Measurements from ENCODE around the gene LCORL.
A peak's percentile ranks its signal among the peaks of the same experiment; 100 is the strongest.

Gene LCORL

GRCh38 chr4:17812801-17813200, 208.8 kb downstream of the LCORL start:
- H2BK5ac ChIP-seq (ENCODE audit: low read length): no peak overlapping the region
- H3K27me3 ChIP-seq (ENCODE audit: control insufficient read depth in 3 of 3, insufficient read depth in 3 of 3, low read depth in 1 of 3, low read length in 3 of 3): no peaks in the 10 kb centered on the region
- no peak overlapping the region for H3K18ac ChIP-seq (ENCODE audit: low read length)
- no peak overlapping the region for H2BK15ac ChIP-seq (ENCODE audit: low read length)
- no peaks in the 10 kb centered on the region for H3K9me3 ChIP-seq (replicated peaks in 1 of 2; ENCODE audit: control insufficient read depth in 2 of 2, insufficient read depth in 1 of 2, low read depth in 1 of 2, low read length in 2 of 2)
- H2AK5ac ChIP-seq (ENCODE audit: low read depth, low read length): no peak overlapping the region
- H3K27ac ChIP-seq (replicated peaks; ENCODE audit: low read length): no peak overlapping the region
- H4K8ac ChIP-seq (ENCODE audit: low read depth, low read length): no peak overlapping the region
- H3K36me3 ChIP-seq (replicated peaks in 1 of 2; ENCODE audit: control insufficient read depth in 2 of 2, insufficient read depth in 2 of 2, low read length in 2 of 2): peaks cover 6 to 73% of the 10 kb centered on the region in 2 donors
- H3K4me1 ChIP-seq (ENCODE audit: control insufficient read depth in 2 of 2, insufficient read depth in 1 of 2, low read depth in 1 of 2, low read length in 2 of 2): peaks cover 0 to 9% of the 10 kb centered on the region in 2 donors
- H2AFZ ChIP-seq (ENCODE audit: low read length): no peak overlapping the region
- DNase-seq (ENCODE audit: low spot score): no peak
- no peak overlapping the region for H3K4ac ChIP-seq (ENCODE audit: low read length)
- no peak overlapping the region for H2BK120ac ChIP-seq (ENCODE audit: low read depth, low read length)
- no peak overlapping the region for H4K91ac ChIP-seq (ENCODE audit: low read depth, low read length, poor library complexity)
- H3K9ac ChIP-seq (ENCODE audit: low read depth, low read length, poor library complexity): no peak overlapping the region
- whole genome bisulfite sequencing, 2 donors (ENCODE audit: extremely low coverage in 2 of 2, insufficient read length in 2 of 2, insufficient replicate concordance in 1 of 2): no CpG with 5 or more reads among the region's 3 CpGs
- H3K4me3 ChIP-seq (ENCODE audit: low read length in 2 of 2): peak overlapping the region in 1 of 2 donors; percentile 91
- no peak overlapping the region for H3K23ac ChIP-seq (ENCODE audit: low read depth, low read length, poor library complexity)
- H3K14ac ChIP-seq (ENCODE audit: low read length): no peak overlapping the region
- no peaks in the 10 kb centered on the region for H3K79me1 ChIP-seq (ENCODE audit: low read depth, low read length)
- no peak overlapping the region for H2BK12ac ChIP-seq (ENCODE audit: low read length)
- H3K4me2 ChIP-seq (ENCODE audit: insufficient read depth, low read length, poor library complexity, severe bottlenecking): no peak overlapping the region

GRCh38 chr4:17812125-17812524, 209.4 kb downstream of the LCORL start:
- H3K14ac ChIP-seq (ENCODE audit: low read length): no peak overlapping the region
- H2BK12ac ChIP-seq (ENCODE audit: low read length): no peak overlapping the region
- H3K9me3 ChIP-seq (replicated peaks in 1 of 2; ENCODE audit: control insufficient read depth in 2 of 2, insufficient read depth in 1 of 2, low read depth in 1 of 2, low read length in 2 of 2): no peaks in the 10 kb centered on the region
- H3K23ac ChIP-seq (ENCODE audit: low read depth, low read length, poor library complexity): no peak overlapping the region
- no peak overlapping the region for H2BK5ac ChIP-seq (ENCODE audit: low read length)
- DNase-seq (ENCODE audit: low spot score): no peak
- H4K91ac ChIP-seq (ENCODE audit: low read depth, low read length, poor library complexity): no peak overlapping the region
- no peak overlapping the region for H3K18ac ChIP-seq (ENCODE audit: low read length)
- no peak overlapping the region for H4K8ac ChIP-seq (ENCODE audit: low read depth, low read length)
- H3K36me3 ChIP-seq (replicated peaks in 1 of 2; ENCODE audit: control insufficient read depth in 2 of 2, insufficient read depth in 2 of 2, low read length in 2 of 2): peaks cover 6 to 73% of the 10 kb centered on the region in 2 donors
- no peak overlapping the region for H2BK15ac ChIP-seq (ENCODE audit: low read length)
- no peak overlapping the region for H2AFZ ChIP-seq (ENCODE audit: low read length)
- H3K9ac ChIP-seq (ENCODE audit: low read depth, low read length, poor library complexity): no peak overlapping the region
- H2AK5ac ChIP-seq (ENCODE audit: low read depth, low read length): no peak overlapping the region
- no peak overlapping the region for H3K4ac ChIP-seq (ENCODE audit: low read length)
- peak overlapping the region; percentile 69 to 91 for H3K4me3 ChIP-seq (ENCODE audit: low read length in 2 of 2)
- WGBS, 2 donors (ENCODE audit: extremely low coverage in 2 of 2, insufficient read length in 2 of 2, insufficient replicate concordance in 1 of 2): no CpG with 5 or more reads among the region's 3 CpGs
- no peaks in the 10 kb centered on the region for H3K79me1 ChIP-seq (ENCODE audit: low read depth, low read length)
- no peak overlapping the region for H3K27ac ChIP-seq (replicated peaks; ENCODE audit: low read length)
- H3K27me3 ChIP-seq (ENCODE audit: control insufficient read depth in 3 of 3, insufficient read depth in 3 of 3, low read depth in 1 of 3, low read length in 3 of 3): no peaks in the 10 kb centered on the region
- H3K4me2 ChIP-seq (ENCODE audit: insufficient read depth, low read length, poor library complexity, severe bottlenecking): peak overlapping the region; percentile 18
- H3K4me1 ChIP-seq (ENCODE audit: control insufficient read depth in 2 of 2, insufficient read depth in 1 of 2, low read depth in 1 of 2, low read length in 2 of 2): peaks cover 0 to 16% of the 10 kb centered on the region in 2 donors
- H2BK120ac ChIP-seq (ENCODE audit: low read depth, low read length): no peak overlapping the region

GRCh38 chr4:17811078-17811603, 210.4 kb downstream of the LCORL start:
- no peak overlapping the region for H2BK120ac ChIP-seq (ENCODE audit: low read depth, low read length)
- H2AFZ ChIP-seq (ENCODE audit: low read length): peak overlapping the region; percentile 88
- peak overlapping the region; percentile 91 to 99 for H3K4me3 ChIP-seq (ENCODE audit: low read length in 2 of 2)
- no CpG with 5 or more reads among the region's 48 CpGs for WGBS, 2 donors (ENCODE audit: extremely low coverage in 2 of 2, insufficient read length in 2 of 2, insufficient replicate concordance in 1 of 2)
- H2AK5ac ChIP-seq (ENCODE audit: low read depth, low read length): peak overlapping the region; percentile 74
- no peak overlapping the region for H2BK12ac ChIP-seq (ENCODE audit: low read length)
- H3K23ac ChIP-seq (ENCODE audit: low read depth, low read length, poor library complexity): peak overlapping the region; percentile 81
- H3K9me3 ChIP-seq (replicated peaks in 1 of 2; ENCODE audit: control insufficient read depth in 2 of 2, insufficient read depth in 1 of 2, low read depth in 1 of 2, low read length in 2 of 2): no peaks in the 10 kb centered on the region
- H3K9ac ChIP-seq (ENCODE audit: low read depth, low read length, poor library complexity): peak overlapping the region; percentile 91
- no peak overlapping the region for H4K91ac ChIP-seq (ENCODE audit: low read depth, low read length, poor library complexity)
- no peaks in the 10 kb centered on the region for H3K27me3 ChIP-seq (ENCODE audit: control insufficient read depth in 3 of 3, insufficient read depth in 3 of 3, low read depth in 1 of 3, low read length in 3 of 3)
- H2BK5ac ChIP-seq (ENCODE audit: low read length): no peak overlapping the region
- peak overlapping the region; percentile 42 for H3K4me2 ChIP-seq (ENCODE audit: insufficient read depth, low read length, poor library complexity, severe bottlenecking)
- peaks cover 2 to 73% of the 10 kb centered on the region in 2 donors for H3K36me3 ChIP-seq (replicated peaks in 1 of 2; ENCODE audit: control insufficient read depth in 2 of 2, insufficient read depth in 2 of 2, low read length in 2 of 2)
- no peak overlapping the region for H2BK15ac ChIP-seq (ENCODE audit: low read length)
- H3K4me1 ChIP-seq (ENCODE audit: control insufficient read depth in 2 of 2, insufficient read depth in 1 of 2, low read depth in 1 of 2, low read length in 2 of 2): peaks cover 0 to 16% of the 10 kb centered on the region in 2 donors
- H3K18ac ChIP-seq (ENCODE audit: low read length): peak overlapping the region; percentile 94
- peak overlapping the region; percentile 78 for H3K27ac ChIP-seq (replicated peaks; ENCODE audit: low read length)
- H4K8ac ChIP-seq (ENCODE audit: low read depth, low read length): no peak overlapping the region
- H3K79me1 ChIP-seq (ENCODE audit: low read depth, low read length): no peaks in the 10 kb centered on the region
- peak overlapping the region; percentile 61 for H3K4ac ChIP-seq (ENCODE audit: low read length)
- DNase-seq (ENCODE audit: low spot score): no peak
- peak overlapping the region; percentile 17 for H3K14ac ChIP-seq (ENCODE audit: low read length)

- peak; percentile 100 for DNase-seq (ENCODE audit: low spot score)
- peak within 1 kb of the TSS; percentile 17 for H3K14ac ChIP-seq (ENCODE audit: low read length)
- no peaks in the 10 kb centered on the region for H3K79me1 ChIP-seq (ENCODE audit: low read depth, low read length)
- H3K4me1 ChIP-seq (ENCODE audit: control insufficient read depth in 2 of 2, insufficient read depth in 1 of 2, low read depth in 1 of 2, low read length in 2 of 2): peaks cover 0 to 16% of the 10 kb centered on the region in 2 donors
- peak within 1 kb of the TSS; percentile 91 to 99 for H3K4me3 ChIP-seq (ENCODE audit: low read length in 2 of 2)
- H2BK5ac ChIP-seq (ENCODE audit: low read length): no peak within 1 kb of the TSS
- no peak within 1 kb of the TSS for H4K8ac ChIP-seq (ENCODE audit: low read depth, low read length)
- peak within 1 kb of the TSS; percentile 93 for H3K9ac ChIP-seq (ENCODE audit: low read depth, low read length, poor library complexity)
- H3K23ac ChIP-seq (ENCODE audit: low read depth, low read length, poor library complexity): peak within 1 kb of the TSS; percentile 81
- peak within 1 kb of the TSS; percentile 89 for H3K4me2 ChIP-seq (ENCODE audit: insufficient read depth, low read length, poor library complexity, severe bottlenecking)
- peak within 1 kb of the TSS; percentile 74 for H2AK5ac ChIP-seq (ENCODE audit: low read depth, low read length)
- no peak within 1 kb of the TSS for H2BK15ac ChIP-seq (ENCODE audit: low read length)
- no peaks in the 10 kb centered on the region for H3K27me3 ChIP-seq (ENCODE audit: control insufficient read depth in 3 of 3, insufficient read depth in 3 of 3, low read depth in 1 of 3, low read length in 3 of 3)
- H3K27ac ChIP-seq (replicated peaks; ENCODE audit: low read length): peak within 1 kb of the TSS; percentile 84
- H2BK120ac ChIP-seq (ENCODE audit: low read depth, low read length): no peak within 1 kb of the TSS
- peak within 1 kb of the TSS; percentile 94 for H3K18ac ChIP-seq (ENCODE audit: low read length)
- no peak within 1 kb of the TSS for H4K91ac ChIP-seq (ENCODE audit: low read depth, low read length, poor library complexity)
- H3K36me3 ChIP-seq (replicated peaks in 1 of 2; ENCODE audit: control insufficient read depth in 2 of 2, insufficient read depth in 2 of 2, low read length in 2 of 2): peaks cover 0 to 73% of the 10 kb centered on the region in 2 donors
- WGBS, 2 donors (ENCODE audit: extremely low coverage in 2 of 2, insufficient read length in 2 of 2, insufficient replicate concordance in 1 of 2): no CpG with 5 or more reads among the region's 69 CpGs
- H2BK12ac ChIP-seq (ENCODE audit: low read length): no peak within 1 kb of the TSS
- H3K4ac ChIP-seq (ENCODE audit: low read length): peak within 1 kb of the TSS; percentile 61
- H3K9me3 ChIP-seq (replicated peaks in 1 of 2; ENCODE audit: control insufficient read depth in 2 of 2, insufficient read depth in 1 of 2, low read depth in 1 of 2, low read length in 2 of 2): no peaks in the 10 kb centered on the region
- peak within 1 kb of the TSS; percentile 88 for H2AFZ ChIP-seq (ENCODE audit: low read length)
These were observed 211.1 kb downstream of the LCORL start, which contains the start of the genes DCAF16 and NCAPG for GRCh38 chr4:17810260-17811077. Gene DCAF16, minus strand, starts transcription at chr4:17810757. Its CDS starts 6,616 bp downstream, at chr4:17804141. Gene NCAPG, plus strand, starts transcription at chr4:17810979. Its CDS starts 99 bp downstream, at chr4:17811078.
